Epidermal melanocyte (primary cell): ENCODE data around the gene ASAP2.

Experiments
- DNase-seq: peaks from one replicate; pipeline ENCODE4 v3.0.0; 2011; ENCODE audit warnings: low spot score; ENCODE audit not compliant: insufficient read length

The ASAP2 gene

DNA sequence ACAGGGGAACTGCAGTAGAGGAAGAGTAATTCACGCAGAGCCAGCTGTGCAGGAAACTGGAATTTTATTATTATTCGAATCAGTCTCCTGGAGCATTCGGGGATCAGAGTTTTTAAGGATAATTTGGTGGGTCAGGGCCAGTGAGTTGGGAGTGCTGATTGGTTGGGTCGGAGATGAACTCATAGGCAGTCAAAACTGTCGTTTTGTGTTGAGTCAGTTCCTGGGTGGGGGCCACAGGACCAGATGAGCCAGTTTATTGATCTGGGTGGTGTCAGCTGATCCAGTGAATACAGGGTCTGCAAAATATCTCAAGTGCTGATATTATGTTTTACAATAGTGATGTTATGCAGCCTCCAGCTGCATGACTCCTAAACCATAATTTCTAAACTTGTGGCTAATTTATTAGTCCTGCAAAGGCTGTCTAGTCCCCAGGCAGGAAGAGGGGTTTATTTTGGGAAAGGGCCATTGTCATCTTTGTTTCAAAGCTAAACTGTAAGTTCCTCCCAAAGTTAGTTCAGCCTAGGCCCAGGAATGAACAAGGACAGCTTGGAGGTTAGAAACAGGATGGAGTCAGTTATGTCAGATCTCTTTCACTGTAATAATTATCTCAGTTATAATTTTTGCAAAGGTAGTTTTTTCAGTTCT lies 67.0 kb downstream of the ASAP2 start:
- DNase-seq, result no peak

DNA sequence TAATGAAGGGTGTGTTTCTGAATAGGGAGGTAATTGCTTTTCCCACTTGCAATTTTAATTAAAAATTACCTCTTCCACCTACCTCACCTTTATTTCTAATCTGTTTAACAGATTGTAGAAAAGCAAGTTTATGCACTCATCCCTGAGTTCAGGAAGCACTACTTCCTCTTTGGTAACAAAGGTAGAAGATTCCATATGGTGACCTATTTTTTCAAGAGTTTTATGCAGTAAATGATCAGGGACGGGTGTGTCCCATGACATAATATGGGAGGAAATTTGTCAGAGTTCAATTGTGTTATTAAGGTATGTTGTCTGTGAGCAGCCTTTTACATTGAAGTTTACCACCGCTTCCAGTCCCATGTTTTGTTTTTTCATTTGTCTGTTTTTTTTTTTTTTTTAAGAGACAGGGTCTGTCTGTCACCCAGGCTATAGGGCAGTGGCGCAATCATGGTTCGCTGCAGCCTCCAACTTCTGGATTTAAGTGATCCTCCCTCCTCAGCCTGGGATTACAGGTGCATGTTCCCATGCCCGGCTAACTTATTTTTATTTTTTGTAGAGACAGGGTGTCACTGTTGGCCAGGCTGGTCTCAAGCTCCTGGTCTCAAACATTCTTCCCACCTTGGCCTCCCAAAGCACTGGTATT lies 68.2 kb downstream of the ASAP2 start:
- no peak for DNase-seq

DNA sequence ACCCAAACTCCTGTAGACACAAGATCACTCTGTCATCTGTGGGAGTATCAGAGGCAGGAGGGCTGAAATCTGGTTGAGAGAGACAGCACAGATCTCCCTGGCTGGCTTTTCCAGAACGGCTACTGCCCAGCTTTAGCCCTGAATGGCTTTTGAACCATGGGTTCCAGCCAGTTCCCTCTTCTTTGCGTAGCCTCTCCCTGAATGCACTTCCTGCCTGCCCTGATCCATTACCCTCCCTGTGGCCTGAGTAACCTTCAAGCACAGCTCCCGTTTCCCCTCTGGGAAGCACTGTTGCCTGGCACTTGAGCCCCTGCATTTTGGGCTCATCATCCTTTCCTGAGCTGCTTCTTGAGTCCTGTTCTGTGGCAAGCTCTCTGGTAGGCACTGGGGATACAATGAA lies 68.8 kb downstream of the ASAP2 start:
- no peak for DNase-seq

DNA sequence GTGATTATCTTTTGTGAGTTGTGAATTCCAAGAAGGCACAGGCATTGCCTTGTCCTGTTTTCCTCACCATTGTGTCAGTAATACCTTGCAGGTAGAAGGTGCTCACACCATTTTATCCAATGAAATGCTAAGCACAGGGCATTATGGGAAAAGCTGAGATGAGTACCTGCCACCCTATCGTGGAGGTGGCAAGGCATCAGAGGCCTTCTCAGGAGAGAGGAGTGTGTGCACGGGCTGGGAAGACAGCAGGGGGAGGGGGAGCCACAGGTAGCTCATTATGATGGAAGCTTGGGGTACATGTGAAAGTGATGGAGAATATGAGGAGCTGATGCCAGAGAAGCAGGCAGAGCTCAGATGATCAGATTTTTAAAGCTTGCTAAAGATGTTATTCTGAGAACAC lies 69.5 kb downstream of the ASAP2 start:
- no peak for DNase-seq

DNA sequence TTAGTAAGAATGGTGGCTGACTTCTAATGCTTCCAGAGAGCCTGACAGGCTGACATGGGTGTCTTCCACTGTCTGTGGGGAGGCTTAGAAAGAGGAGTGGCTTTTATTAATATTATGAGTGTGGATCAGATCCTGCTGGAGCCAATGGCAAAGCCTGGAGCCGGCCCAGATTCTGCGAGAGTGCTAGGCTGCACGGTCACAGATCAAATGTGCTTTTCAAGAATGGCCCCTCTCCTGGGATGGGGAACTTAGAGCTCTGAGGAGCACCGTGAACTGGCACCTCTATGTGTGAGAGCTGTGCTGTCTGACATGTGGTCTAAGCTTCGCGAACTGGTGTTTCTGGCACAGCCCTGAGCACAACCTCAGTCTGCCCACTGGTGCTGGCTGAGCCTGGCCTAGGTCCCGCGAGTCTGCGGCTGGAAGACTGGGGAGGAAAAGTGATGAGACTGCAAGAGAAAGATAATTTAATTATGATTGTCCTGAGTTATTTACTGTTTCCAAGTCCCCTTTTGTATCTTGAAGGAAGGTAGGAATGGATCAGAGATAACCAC lies 70.4 kb downstream of the ASAP2 start:
- DNase-seq, result no peak

DNA sequence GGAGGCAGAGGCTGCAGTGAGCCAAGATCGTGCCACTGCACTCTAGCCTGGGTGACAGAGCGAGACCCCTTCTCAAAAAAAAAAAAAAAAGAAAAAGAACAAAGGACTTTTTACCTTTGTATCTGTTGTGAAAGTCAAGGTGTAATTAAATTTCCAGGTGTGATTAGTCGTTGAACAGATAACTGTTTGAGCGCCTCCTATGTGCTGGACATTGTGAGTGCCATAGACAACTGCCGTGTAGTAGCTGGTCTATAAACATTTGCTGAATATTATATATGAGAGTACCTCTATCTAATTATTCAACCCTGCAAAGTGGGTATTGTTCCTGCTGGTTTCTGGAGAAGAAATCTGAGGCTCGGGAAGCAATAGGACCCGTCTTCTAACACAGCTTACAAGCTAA lies 71.8 kb downstream of the ASAP2 start:
- no peak for DNase-seq

DNA sequence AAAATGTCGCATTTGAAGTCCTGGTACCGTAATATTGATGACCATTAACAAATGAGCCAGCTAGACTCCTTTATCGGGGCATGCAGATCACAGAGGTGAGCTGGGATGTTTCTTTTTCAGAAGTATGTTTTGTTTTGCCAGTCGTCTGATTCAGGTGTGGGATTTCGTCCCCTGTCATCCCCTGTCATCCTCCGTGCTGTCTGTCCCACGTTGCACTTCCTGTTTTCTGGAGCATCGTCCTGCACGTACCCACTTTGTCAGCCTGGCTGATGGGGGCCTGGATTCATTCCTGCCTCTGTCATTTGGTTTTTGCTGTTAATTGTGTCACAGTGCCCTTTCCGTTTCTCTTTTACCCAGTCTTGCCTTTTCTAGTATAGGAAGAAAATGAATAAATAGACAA lies 72.8 kb downstream of the ASAP2 start:
- DNase-seq, result no peak

DNA sequence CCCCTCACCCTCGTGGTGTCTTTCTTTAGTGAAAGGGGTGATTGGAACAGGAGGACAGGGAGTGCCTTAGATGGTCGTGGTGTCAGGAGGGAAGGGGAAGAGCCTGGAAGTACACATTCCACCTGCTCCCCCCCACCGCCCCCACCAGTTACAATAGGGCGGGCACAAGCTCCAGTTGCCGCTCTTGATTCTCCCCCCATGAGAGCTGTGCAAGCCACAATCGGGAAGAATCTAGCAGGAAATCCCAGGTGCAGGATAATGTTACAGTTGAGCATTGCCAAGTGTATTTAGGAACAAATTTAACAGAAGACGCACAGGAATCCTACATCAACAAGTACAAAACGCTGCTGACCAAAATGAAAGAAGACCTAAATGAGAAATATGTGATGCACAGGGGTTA lies 73.6 kb downstream of the ASAP2 start:
- DNase-seq, result no peak

DNA sequence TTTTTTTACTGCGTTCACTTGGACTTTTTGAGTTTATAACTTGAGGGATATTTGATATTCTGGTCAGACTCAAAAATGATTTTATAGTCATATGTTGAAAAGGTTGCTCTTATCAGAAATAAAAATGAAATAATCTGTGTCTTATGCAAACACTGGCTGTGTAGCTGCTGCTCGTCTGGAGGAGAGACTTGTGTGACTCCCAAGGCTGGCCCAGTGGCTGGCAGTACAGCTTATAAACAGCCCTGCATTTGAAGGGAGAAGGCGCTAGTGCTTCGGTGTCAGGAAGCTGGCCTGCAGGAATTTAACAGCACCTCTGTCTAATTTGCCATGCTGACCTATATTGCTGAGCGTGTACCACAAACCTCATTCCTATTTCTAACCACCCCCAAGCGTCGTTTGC lies 74.5 kb downstream of the ASAP2 start:
- DNase-seq, result no peak

DNA sequence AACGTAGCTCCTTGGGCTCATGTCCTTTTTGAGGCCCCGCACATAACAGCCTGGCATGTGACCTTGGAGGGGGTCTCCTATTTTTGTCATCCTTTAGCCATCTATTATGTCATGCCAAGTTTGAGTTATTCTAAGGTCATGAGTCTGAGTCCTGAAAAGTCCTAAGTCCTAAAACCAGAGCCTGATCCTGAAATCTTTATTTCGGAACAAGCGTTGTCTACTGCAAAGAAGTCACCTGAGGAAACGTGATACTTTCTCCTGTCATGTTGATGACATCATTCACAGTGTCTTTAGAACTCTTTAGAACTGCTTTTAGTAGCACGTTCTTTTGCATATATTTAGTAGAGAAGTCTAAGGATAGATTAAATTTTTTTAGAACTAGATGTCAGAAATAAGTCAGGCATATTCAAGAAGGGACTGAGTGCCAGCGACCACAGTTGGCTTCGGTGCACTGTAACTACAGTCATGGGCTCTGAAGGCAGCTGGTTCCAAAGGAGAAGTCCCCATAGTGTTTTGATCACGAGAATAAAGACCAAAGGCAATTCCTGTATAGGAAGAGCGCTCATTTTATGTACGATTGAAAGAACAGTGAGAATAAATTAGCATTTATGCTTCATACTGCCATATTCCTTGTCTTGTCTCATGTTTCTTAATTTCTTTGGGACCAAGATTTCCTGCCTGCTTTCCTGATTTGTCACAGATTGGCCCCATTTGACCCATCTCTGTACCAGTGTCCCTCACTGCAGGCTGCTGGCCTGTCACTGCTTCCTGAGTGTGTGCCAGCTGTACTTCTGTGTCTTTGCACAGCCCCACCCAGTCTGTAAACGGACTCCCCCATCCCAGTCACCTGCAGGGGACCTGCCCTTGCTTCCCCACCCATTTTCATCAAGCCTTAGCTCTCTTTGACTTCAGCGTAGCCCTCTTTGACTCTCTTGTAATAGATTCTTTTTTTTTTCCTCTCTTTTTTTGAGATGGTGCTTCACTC lies 75.8 kb downstream of the ASAP2 start:
- no peak for DNase-seq

DNA sequence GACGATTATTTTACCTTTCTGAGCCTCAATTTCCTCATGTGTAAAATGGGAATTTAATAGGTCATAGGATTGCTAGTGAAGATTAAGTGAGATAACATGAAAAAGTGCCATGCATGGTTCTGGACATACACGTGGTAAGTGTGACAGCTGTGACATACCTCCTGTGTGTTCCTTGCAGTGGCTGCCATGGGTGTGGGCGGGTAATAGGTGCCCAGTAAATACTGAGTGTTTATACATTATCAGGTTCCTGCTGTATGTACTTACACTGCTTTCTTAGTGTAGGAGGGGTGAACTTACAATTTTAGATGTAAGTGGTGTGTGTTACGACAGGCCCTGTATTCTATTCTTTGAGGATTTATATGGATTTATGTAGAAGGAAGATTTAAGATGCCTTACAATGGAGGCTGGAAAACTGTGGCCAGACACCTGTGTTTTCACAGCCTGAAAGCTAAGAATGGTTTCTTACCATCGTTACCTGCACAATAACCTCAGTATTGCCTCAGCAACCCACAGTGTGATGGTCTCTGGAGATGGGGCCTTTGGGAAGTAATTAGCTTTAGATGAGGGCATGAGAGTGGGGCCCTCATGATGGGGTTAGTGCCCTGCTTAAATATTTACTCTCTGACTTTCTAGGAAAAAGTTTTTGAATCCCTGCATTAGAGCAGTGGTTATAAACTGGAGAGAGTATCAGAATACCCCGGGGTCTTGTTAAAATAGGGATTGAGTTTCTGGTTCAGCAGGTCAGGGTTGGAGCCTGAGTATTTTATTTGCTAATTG lies 78.1 kb downstream of the ASAP2 start:
- DNase-seq, result no peak

DNA sequence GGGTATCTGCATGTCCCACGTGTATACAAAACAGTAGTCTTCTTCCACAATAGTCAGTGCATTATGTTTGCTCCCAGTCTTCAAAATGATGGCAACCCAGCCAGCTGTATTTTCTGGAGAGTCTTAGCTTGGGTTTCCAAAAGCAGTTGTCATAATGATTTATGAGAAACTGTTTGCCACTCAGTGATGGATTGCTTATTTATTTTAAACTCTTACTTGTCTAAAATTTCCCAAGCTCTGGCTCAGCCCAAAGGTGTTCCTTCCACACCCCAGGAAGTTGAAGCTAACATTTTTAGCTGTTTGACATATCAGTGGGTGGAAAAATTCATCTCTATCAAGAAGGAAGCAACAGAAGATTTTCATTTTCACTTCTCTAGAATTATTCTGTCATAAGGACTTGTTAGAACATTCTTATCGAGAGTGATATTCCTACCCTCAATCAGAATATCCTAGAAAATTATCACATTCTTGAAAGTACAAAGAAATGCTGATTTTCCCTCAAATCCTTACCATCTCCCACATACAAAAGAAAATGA lies 78.8 kb downstream of the ASAP2 start:
- no peak for DNase-seq

DNA sequence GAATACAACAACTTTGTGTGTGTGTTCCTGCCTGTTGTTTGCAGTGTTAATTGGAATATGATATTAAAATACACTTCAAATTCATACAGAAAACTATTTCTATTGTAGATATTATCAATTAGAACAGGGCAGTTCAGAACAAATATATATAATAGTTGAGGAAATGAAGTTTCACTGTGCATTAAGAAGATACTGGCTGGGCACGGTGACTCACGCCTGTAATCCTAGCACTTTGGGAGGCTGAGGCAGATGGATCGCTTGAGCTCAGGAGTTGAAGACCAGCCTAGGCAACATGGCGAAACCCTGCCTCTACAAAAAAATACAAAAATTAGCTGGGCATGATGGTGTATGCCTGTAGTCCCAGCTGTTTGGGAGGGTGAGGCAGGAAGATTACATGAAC lies 79.3 kb downstream of the ASAP2 start:
- no peak for DNase-seq

DNA sequence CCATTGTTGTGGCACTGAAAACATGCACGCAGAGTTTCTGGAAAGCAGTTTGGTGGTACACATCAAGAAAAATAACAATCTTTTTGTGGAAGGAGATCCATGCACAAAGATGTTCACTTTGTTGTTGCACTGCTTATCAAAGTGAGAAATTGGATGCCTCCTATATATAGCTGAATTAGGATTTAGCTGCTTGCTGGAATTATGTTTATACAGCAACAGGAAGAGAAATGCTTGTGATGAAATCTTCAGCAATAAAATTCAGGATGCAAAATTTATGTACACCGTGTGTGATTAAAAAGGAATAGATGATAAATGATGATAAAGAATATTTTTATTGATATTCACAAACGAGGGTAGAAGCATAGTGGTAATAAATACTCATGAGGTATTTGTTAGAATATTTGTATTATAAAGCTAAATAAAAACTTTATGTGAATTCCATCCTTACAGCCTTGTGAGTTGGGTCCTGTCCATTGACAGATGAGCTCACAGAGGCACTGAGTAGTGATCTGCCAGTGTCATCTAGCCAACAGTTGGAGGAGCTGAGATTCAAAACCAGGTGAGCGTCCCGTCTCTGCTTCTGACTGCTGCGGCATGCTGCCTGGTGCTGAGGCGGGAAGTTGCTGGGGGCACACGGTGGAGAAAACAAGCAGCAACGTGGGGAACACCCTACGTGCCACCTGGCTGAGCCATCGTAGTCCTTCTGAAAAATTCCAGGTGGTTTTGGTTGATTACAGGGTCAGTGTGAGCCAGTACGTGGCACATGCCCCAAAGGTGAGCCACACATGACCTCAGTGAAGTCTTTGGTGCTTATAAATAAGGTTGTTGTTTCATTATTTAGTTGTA lies 80.2 kb downstream of the ASAP2 start:
- DNase-seq, result no peak

DNA sequence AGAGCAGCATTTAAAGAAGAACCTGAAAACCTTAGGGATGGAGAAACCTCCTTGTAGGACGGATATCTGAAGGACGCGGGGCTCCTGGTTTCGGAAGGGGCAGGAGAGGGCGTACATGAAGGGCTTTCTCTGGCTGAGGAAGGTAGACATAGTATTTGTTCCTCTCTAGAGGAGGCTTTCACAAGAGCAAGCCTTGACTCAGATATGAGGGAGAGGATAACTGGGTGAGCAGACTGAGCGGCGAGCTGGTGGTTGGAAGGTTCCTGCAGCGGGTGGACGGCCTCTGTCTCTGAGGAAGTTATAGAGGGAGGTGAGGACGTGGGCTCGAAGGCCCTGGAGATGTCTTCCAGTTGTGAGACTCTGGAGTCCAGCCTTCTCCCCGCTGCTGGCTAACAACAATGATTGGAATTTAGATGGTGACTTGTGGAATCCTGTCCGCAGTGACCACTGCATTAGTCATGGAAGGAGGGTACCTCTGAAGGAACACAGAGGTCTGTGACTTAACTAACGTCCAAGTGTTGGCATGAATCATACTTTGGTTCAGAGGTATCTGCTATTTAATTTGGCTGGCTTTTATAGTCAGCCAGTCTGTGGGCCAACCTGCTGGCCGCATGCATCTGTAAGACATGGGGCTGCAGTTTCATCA lies 80.9 kb downstream of the ASAP2 start:
- DNase-seq, result peak; percentile 69

DNA sequence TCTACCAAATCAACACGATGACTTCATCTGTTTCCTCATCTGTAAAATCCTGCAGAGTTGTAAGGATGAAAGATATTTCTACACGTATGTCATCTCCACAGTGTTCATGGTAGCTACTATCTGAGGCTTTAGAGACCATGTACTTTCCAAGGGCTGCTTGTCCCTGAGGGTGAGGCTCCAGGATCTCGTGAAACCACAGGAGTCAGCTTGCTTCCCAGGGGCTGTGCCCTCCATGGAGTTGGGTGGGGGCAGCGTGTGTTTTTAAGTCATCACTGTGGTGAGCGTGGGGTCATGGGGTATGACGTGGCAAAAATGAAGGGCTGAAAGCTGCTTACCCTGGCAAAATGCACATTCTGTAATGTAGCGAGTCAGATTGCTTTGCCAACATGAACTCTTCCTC lies 81.6 kb downstream of the ASAP2 start:
- DNase-seq, result peak; percentile 45

DNA sequence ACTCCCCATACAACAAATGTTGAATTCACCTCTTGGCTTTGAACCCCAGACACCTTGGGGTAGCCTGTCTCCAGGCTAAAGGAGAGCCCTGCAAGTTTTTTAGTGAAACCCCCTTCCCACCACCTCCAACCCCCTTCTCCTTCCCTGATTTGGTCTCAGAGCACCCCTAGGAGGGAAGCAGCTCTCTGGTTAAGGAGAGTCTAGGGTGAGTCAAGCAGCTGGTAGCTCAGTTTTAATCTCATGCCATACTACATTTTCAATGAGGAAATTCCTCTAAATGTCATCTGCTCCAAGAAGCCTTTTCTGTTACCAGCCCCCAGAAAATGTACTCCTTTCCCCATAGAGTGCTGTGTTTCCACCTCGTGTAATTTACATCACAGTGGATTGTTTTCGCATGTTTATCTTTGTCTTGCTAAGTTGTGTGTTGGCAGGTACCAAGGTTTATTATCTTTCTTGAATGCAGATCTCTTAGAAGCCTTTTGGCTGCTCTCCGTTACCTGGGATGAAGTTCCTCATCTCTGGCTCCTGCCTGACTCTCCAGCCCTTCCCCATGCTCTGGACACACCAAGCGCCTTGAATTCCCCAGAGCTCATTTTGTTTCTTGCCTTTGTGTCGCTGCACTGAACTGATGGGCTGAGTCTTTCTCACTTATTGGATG lies 82.2 kb downstream of the ASAP2 start:
- no peak for DNase-seq

DNA sequence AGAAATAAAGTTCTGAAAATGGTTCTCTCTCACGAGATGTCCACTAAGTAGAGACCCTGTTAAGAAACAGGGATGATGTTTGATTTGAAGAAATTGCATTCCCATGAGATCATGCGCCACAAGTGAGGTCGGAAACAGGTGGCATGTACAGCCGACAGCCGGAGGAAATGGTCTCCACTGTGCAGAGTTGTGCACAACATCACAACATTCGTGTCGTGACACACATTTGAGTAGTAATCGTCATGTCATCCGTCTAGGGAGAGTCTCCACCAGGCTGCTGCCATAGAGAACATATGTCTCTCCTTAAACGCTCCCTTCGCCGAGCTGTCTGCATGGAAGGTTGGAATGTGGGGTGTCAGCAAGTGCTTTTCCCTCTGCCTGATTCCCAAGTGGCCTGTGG lies 84.7 kb downstream of the ASAP2 start:
- no peak for DNase-seq

DNA sequence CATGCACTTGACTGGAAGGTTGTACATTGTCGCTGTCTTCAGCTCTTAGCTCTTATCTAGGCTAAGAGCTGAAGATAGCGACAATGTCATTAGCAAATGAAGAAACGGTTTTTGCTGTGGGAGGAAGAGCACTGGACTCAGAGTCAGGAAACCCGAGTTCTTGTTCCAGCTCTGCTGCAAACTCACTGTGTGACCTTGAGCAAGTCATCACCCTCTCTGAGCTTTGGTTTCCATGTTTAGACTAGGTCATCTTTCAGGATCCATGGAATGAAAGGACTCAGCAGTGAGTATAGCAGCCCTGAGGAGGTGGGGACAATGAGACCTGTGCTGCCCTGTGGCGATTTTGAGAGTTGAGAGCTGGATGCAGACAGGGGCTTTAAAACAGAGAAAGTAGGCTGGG lies 85.3 kb downstream of the ASAP2 start:
- no peak for DNase-seq
